Peyer's patch (tissue), 4 donors: ENCODE measurements around the gene AGMO.

Experiments used
- CTCF ChIP-seq, 6 experiments: fragments of 450-650 bp in 4 of 6; fragments of 200-600 bp in 2 of 6; sonication (generic) in 1 of 6; IDR thresholded peaks; one replicate each; pipeline ENCODE4 v1.5.1; 2017 to 2019; ENCODE audit warnings: antibody characterized with exemption in 6 of 6, mild to moderate bottlenecking in 3 of 6, moderate library complexity in 1 of 6
- POLR2A ChIP-seq, 2 donors: fragments of 450-650 bp; IDR thresholded peaks; one replicate each; pipeline ENCODE4 v1.5.1; 2017; ENCODE audit warnings: antibody characterized with exemption in 2 of 2, mild to moderate bottlenecking in 2 of 2, moderate library complexity in 2 of 2

GRCh38 chr7:15544050-15544449 is 17.8 kb downstream of the AGMO start:
- TF ChIP-seq CTCF (IDR thresholded peaks at IDR 0.05) (no peak), POLR2A (IDR thresholded peaks at IDR 0.05) (no peak)
